Measurements from ENCODE around the gene EGFL8.

GRCh38 chr6:32120573-32121059 is 43.8 kb upstream of the EGFL8 start:
- TF ChIP-seq CTCF (IDR thresholded peaks at IDR 0.05) (no peak), POLR2A (IDR thresholded peaks at IDR 0.05) (no peak)
